Non-pigmented ciliary epithelial cell (primary cell): ENCODE data around the gene CEP350.
"Not testable (repeated sequence)": the region's sequence is repeated elsewhere in the genome, so short reads cannot be mapped to it uniquely, and the experiment has no call there.

ENCODE experiments used
- DNase-seq: peaks from one replicate; pipeline ENCODE4 v3.0.0-alpha.2; 2010; ENCODE audit warnings: low read depth

The CEP350 gene

DNA sequence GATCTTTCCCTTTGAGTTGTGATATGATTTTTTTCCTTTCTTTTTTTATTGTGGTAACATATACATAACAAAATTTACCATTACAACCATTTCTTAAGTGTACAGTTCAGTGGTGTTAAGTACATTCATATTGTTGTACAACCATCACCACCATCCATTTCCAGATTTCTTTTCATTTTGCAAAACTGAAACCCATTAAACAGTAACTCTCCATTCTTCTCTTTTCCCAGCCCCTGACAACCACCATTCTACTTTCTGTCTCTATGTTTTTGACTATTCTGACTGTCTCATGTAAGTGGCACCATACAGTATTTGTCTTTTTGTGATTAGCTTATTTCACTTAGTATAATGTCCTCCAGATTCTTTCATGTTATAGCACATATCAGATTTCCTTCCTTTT lies 30.3 kb downstream of the CEP350 start:
- DNase-seq: no peak

DNA sequence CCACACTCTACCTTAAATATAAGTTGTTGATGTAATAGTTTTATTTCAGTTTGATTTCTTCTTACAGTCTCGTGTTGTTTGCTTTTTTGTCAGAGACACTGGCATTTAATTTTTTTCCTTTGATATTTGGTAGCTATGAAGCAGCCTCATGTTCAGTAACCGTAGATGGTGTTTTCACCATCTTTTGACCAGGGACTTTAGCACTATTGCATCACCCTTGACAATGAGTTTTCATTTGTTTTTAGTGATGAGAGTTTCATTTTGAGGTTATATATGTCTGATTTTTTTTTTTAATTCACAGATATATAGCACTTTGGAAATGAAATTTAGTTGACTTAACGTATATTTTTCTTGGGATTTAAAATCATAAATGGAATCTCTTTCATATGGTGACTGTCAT lies 36.2 kb downstream of the CEP350 start:
- no peak for DNase-seq

DNA sequence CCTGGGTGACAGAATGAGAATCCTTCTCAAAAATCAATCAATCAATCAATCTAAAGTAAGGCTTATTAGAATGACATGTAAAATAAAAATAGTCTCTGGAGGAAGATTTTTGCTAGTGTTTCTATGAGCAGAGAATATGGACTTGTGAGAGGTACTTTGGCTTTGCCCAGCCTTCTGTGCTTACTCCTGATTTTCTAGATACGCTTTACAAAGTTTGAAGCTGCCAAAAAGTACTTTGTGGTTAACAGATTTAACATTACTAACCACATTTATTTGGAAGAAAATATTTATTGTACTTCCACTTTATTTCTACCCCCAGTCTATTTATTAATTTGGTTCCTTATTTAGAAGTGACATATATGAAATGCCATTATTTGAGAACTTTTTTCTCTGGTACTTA lies 41.0 kb downstream of the CEP350 start:
- no peak for DNase-seq

DNA sequence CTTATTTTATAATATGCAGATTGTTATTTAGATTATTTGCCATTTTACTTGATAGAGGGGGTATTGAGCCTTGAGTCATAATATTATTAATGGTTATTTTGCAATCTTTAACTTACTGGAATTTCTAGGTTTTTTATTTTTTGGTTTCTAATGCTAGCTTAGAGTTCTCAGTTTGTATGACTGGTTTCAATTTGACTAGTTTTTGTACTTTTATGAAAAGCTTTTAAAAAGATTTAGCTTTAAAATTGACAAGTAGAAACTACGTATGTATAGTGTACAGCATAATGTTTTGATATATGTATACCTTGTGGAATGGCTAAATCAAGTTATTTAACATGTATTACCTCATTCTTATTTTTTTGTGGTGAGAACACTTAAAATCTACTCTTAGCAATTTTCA lies 41.5 kb downstream of the CEP350 start:
- no peak for DNase-seq

DNA sequence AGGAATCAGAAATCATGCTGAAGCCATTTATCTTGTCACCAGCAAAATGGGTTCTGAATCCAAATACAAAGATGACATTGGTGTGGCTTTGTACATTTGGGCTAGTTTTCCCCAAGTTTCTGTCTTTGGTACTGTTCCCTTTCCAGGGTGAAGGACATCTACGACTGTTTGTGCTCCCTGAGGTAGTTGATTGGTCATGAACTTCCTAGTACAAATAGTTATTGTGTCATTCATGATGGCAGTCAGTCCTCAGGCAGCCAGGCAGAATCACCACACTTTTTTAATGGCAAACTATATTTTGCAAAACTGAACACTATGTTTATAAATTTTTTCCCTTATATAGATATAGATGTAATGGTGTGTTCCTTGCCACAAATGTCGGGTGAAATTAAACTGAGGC lies 46.0 kb downstream of the CEP350 start:
- no peak for DNase-seq

DNA sequence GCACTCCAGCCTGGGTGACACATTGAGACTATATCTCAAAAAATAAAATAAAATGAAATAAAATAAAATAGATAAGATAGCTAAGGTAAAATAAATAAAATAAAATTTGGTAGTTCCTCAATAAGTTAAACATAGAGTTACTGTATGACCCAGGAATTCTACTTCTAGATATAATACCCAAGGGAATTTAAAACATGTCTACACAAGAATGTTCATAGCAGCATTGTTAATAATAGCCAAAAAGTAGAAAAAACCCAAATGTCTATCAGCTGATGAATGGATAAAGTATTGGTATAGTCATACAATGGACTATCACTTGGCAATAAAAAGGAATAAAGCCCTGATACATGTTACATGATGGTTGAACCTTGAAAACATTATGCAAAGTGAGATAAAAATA lies 47.8 kb downstream of the CEP350 start:
- no peak for DNase-seq

DNA sequence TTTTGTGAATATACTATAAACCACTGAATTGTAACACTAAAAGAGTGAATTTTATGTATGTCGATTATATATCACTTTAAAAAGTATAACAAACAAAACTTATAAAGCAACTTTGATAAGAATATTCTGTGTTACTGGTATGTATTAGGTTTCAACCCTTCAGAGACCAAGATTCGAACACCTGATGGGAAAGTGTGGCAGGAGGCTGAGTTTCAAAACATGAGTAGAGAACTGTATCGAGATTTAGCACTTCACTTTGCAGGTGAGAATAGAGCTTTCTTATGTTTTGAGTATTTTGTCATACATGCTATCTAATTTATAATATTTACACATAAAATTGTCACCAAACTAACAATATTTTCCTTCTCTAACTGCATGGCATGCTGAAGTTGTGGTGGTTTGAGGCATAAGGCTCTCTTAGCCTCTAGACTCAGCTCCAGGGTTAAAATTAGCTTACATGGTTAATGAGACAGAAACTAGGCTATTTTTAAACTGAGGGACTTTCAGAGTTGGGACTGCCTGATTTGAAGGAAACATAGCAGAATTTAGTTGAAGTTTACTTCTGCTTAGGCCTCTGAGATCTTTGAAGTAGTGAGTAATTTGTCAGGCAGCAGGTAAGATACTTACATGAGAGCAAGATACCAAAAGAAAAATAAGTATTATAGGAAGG lies 48.6 kb downstream of the CEP350 start:
- no peak for DNase-seq

DNA sequence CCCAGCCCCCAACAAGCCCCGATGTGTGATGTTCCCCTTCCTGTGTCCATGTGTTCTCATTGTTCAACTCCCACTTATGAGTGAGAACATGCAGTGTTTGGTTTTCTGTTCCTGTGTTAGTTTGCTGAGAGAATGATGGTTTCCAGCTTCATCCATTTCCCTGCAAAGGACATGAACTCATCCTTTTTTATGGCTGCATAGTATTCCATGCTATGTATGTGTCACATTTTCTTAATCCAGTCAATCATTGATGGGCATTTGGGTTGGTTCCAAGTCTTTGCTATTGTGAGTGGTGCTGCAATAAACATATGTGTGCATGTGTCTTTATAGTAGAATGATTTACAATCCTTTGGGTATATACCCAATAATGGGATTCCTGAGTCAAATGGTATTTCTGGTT lies 52.2 kb downstream of the CEP350 start:
- DNase-seq: not testable (repeated sequence)

DNA sequence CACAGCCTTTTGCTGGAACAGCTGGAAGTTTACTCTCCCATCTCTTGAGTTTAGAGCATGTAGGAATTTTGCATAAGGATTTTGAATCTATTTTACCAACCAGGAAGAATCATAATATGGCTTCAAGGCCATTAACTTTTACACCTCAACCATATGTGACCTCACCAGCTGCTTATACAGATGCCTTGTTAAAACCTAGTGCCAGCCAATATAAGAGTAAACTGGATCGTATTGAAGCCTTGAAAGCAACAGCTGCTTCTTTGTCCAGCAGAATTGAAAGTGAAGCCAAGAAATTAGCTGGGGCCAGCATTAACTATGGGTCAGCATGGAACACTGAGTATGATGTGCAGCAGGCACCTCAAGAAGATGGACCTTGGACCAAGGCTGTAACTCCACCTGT lies 65.4 kb downstream of the CEP350 start:
- DNase-seq: no peak

DNA sequence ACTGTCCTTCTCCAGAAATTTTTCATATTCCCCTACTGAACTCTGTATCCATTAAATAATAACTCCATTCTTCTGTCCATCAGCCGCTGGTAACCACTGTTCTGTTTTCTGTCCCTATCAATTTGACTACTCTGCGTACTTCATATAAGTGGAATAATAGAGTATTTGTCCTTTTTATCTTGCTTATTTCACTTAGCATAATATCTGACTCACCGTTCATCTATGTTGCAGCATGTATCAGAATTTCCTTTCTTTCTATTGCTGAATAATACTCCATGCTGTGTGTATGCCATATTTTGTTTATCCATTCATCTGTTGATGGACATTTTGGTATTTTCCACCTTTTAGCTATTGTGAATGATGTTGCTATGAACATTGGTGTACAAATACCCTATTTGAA lies 71.9 kb downstream of the CEP350 start:
- peak; percentile 22 for DNase-seq

DNA sequence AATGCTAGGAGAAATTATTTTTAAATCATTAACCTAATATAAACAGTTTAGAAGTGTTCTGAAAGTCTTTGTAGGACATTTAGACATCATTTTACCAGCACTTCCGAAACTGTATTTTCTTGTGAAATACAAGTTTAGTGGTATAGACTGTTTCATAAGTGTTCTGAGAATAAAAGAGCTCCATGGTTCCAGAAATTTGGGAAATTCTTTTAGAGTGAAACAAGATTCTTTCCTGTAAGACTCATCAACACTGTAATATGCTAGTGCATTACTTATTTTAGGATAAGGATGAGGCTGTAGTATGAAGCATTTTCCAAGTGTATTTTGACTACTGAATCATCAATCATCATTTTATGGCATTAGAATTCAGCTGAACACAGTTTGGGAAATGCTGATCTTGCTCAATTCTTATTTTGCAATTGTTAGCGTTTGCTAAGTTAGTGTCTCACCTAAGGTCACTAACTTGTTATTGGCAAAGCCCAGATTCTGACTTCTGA lies 73.4 kb downstream of the CEP350 start:
- DNase-seq: peak; percentile 41

DNA sequence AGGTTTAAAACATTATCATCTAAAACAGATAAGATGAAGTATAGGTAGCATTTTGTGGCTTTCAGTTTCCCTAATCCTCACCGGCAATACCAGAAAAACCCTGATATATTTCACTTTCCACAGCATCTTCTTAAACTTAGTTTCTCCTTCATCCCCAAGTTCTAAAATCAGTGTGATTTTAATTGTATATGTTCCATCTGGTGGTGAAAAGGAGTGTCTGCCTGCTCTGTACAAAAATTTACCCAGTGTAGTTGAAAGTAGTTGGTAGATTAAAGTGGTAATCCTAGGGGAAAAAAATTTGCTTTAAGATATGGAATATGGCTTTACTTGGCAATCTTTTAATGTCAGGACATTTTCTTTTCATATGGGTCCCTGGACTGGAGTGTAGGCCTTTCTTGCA lies 74.3 kb downstream of the CEP350 start:
- DNase-seq: no peak

DNA sequence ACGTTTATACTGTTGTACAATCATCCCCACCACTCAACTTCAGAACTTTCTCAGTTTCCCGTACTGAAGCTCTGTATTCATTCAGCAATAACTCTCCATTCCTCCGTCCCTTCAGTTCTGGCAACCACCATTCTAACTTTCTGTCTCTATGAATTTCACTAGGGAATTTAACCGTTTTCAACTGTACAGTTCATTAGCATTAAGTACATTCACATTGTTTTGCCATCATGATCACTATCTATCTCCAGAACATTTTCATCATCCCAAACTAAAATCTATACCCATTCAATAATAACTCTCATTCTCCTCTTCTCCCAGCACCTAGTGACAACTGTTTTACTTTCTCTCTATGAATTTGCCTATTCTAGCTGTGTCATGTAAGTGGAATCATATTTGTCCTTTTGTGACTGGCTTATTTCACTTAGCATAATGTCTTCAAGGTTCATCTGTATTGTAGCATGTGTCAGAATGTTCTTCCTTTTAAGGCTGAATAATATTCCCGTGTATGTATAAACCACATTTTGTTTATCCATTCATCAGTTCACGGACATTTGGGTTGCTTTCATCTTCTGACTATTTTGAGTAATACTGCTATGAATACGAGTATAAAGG lies 75.0 kb downstream of the CEP350 start:
- DNase-seq: no peak

DNA sequence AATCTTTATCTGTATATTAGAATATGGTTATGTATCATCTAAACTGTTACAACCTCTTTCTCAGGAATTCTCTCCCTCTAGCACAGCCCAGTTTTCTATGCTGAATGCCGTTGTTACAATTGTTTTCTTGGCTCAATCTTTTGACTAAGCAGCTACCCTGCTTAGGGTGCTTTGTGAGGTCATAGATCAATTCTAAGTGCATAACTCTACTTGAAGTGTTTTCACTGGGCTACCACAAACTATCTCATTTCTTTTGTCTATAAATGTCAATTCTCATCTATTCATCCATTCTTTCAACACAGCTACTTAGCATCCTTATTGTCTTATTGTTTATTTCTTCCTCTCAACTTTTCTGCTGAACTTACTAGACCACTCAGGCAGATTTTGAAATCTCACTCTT lies 77.1 kb downstream of the CEP350 start:
- DNase-seq: no peak

DNA sequence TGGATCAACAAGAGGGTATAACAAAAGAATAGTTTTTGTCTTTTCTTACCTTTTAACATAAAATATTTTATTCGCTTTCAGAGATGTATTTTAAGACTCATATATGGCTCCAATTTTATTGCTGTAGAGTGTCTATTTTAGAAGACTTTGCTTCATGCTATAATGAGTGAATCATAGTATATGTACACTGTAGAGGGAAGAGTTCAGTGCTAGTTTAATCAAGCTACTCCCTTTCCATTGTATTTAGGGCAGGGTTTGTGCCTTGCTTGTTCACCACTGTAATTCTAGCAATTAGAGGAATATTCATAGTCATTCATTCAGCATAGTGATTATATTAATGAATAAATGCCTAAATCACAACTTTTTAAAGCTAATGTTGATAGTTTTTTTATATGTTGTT lies 78.8 kb downstream of the CEP350 start:
- DNase-seq: no peak

DNA sequence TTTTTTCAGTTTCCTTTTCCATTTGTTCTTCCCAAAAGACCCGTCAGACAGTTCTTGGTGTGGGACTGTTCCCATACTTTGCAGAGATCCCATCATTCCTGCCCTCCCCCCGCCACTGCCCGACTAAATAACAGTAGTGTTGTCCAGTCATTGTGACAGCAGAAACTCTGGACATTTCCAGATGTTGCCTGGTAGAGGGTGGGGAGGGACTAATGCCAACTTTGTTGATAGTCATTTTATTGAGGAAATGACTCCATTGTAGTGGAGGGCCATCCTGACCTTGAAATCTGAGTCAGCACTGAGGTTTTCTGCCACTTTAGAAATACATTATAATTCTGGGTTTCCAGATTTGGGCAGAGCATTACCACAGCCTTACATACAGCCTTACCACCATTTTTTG lies 85.4 kb downstream of the CEP350 start:
- DNase-seq: no peak

DNA sequence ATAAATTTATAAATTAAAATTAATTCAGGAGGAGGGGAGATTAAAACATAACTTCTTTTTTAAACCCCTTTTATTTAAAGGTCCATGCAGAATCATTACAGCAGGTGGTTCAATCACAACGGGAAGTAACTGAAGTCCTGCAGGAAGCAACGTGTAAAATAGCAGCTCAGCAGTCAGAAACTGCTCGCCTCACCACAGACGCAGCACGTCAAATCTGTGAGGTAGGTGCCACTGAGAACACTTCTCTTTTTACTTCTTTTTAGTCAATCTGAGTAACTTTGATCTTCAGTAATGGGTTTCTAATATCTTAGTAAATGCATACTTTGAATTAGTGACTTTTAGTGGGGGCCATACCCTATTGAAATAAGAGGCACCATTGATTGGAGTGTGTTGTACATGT lies 87.0 kb downstream of the CEP350 start:
- no peak for DNase-seq

DNA sequence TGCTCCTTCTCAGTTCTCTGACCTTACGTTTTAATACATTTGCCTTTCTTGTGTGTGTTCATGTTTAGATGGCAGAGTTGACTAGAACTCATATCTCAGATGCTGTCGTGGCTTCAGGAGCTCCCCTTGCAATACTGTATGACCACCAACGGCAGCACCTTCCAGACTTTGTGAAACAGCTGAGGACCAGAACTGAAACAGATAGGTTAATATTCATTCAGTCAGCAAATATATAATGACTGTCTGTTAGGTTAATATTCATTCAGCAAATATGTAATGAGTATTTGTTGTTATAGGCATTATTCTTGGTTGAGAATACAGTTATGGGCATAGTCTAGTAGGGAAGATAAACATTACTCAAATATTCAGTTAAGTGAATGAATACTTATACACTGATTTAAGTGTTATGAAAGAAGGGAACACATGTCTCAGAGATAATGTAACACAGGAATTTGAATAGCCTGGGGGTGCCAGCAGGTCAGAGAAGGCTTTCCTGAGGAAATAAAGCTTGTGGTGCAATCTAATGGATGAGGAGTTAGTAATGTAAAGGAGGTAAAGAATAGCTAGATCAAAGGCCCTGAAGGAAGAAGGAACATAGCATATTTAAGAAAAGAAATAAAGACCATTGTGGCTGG lies 88.5 kb downstream of the CEP350 start:
- DNase-seq: peak; percentile 23

DNA sequence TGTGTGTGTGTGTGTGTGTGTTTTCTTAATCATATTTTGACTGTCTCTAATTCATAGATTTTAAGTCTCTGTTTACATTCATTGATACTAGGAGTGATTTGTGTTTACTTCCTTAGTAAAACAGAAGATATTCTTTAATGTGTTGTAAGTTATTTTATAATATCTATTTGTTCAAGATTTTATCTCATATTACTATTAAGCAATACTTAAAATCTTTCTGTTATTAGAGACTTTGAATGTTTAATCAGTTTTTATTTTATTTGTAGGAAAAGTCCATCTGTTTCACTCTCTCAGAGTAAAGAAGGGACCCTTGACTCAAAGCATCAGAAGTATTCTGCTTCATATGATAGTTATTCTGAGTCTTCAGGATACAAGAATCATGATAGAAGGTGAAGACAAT lies 89.2 kb downstream of the CEP350 start:
- no peak for DNase-seq

DNA sequence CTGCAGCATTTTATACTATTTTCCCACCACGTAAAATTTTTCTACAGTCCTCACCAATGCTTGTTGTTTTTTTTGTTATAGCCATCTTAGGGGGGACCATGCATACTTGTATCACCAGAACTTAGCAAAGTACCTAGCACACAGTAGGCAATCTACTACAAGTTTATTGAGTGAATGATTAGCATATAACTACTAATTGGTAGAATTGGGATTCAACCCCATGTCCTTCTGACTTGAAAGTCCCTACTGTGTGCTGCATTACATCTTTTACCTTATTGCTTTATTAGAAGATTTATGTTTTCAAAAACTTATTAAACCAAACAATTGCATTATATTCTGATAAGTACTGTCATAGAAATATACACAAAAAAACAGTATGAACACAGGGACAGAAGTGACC lies 92.1 kb downstream of the CEP350 start:
- no peak for DNase-seq

DNA sequence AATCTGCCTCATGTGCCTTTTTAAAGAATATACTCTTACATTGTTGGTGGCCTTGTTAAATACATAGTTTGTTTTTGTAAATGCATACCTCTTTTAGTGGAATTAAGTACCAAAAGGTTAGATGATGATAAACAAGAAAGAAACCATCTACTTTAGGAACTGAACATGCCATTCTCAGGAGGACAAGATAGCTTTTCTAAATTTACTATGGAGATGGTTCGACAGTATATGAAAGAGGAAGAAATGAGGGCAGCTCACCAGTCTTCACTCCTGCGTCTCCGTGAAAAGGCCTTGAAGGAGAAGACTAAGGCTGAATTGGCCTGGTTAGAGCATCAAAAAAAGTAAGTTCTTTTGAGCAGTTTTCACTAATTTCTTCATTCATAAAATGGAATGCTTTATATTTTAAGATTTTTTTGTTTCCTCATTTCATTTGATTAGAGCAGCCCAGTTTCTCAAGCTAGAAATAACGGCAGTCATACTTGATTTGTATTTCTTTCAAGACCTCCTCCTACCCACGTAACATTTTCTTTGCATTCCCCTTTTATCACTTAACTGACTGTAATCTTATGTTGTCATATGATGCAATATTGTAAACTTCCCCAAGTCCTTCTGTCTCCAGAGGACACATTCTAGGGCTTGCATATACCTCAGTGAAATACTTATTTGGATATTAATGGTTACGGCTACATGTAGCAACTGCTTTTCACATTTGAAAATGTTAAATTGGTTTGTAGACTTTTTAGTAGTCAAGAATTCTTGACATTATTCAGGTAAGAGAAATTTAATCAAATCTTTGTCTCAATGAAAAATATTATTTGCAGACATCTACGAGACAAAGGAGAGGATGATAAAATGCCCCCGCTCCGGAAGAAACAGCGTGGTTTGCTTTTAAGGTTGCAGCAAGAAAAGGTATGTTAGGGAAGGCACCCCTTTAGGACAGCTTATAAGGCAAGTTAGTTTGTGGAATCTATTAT lies 99.3 kb downstream of the CEP350 start:
- DNase-seq: no peak

DNA sequence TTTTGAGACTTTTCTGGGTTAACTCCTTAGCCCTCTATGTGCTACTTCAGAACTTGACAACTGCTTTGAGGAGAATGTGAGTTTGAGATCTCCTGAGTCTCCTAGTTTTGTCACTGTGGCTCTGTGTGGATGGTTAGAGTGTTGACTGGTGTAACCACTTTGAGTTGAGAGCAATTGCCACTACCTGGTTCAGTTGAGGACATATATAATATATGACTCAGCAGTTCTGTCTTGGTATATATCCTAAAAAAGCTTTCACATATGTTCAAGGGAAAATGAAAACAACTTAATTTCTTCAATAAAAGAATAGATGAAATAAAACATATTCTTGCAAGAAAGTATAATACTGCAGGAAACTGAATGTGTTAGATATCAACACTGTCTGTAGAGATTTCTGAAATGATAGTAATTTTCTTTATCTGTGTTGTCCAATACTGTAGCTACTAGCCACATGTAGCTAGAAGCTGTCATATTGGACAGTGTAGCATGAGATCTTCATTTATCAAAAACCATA lies 103.3 kb downstream of the CEP350 start:
- DNase-seq: no peak
